GM12872 (cell line): ENCODE data around the gene ZNF329.

Experiments used
- CTCF ChIP-seq: IDR thresholded peaks from 3 replicates; pipeline ENCODE4 v1.5.1; 2011; ENCODE audit warnings: low read depth, mild to moderate bottlenecking, low read length, moderate library complexity; ENCODE audit not compliant: insufficient read depth

Gene ZNF329

GRCh38 chr19:58108546-58108817 lies 42.1 kb downstream of the ZNF329 start:
- TF ChIP-seq CTCF: no peak

DNA sequence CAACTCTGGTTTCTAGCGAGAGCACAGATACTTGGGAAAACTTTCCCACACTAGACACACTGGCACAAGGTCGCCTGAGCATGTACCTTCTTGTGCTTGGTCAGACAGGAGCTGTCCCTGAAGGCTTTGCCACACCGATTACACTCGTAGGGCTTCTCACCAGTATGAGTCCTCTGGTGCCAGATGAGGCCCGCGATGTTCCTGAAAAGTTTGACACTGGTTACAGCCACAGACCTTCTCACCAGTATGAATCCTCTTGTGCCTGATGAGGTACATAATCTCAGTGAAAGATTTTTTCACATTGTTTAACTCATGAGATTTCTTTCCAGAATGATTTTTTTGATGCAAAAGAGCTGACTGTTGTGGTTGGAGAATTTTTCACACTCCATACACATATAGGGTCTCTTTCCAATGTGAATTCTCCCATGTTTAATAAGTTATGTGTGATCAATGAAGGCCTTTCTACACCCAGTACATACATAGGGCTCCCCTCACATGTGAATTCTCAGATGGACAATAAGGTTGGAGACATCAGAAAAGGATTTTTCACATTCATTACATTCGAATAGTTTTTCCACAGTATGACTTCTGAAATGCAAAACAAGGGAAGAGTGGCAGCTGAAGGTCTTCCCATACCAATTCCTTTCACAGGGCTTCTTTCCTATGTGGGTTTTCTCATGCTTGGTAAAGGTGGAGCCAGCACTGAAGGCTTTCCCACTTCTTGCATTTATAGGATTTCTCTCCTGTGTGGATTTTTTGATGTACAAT lies 42.6 kb downstream of the ZNF329 start:
- TF ChIP-seq CTCF: no peak

GRCh38 chr19:58098682-58098998 lies 51.9 kb downstream of the ZNF329 start:
- TF ChIP-seq CTCF: no peak

- no peak for TF ChIP-seq CTCF
Observed at GRCh38 chr19:58097781-58098681, 52.6 kb downstream of the ZNF329 start, which contains the start of gene ZSCAN18. Gene ZSCAN18, minus strand, starts transcription at chr19:58098231. Its CDS starts 7,964 bp downstream, at chr19:58090267.

GRCh38 chr19:58097349-58097748 lies 53.2 kb downstream of the ZNF329 start:
- TF ChIP-seq CTCF: no peak

DNA sequence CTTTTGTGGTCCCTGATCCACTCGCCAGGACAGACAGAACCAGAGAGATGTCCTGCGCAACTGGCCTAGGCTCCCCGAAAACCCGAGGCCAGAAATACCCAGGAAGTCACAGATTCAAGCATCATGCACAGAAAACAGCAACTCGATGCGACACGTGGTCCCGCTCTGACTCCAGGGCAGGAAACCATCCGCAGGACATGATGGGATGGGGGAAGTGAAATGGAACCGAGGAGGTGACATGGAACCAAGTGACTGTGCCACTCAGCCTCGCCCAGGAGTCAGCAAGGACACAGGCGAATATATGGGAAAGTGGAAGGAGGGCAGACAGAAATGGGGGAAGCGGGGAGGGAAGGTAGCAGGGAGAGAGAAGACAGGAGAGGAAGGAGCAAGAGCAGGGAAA lies 53.7 kb downstream of the ZNF329 start:
- no peak for TF ChIP-seq CTCF

- no peak for TF ChIP-seq CTCF
Observed at GRCh38 chr19:58095328-58095727, 55.3 kb downstream of the ZNF329 start.
